Panc1 (cell line): ENCODE measurements around the gene PFAS. TPM values are rescaled to one million over a fixed set of nuclear protein-coding genes. Genes with fewer than 3 reads are reported as not detected.

Experiments
- ATAC-seq: fragments of 200-7000 bp; cut with Tn5 transposase; 2 replicates; pipeline ENCODE4 v1.9.1; 2020; ENCODE audit warnings: mild to moderate bottlenecking, moderate library complexity
- BruUV-seq: library from RNA; stranded (reverse); fragments of 400-500 nt; replicated peaks from 2 replicates; lab custom pipeline; 2021; lab: Mats Ljungman, UMichigan
- CTCF ChIA-PET: fragments of 300-600 bp; sonication (Branson Sonifier 250); formaldehyde crosslinking; loops from one replicate; lab custom pipeline; 2022; ENCODE audit warnings: antibody characterized with exemption; lab: Charles Lee
- POLR2A ChIA-PET: fragments of 300-600 bp; sonication (Branson Sonifier 250); formaldehyde crosslinking; loops from one replicate; lab custom pipeline; 2022; ENCODE audit warnings: antibody characterized with exemption; lab: Charles Lee
- DNase-seq: peaks from one replicate; pipeline ENCODE4 v3.0.0-alpha.2; 2010; ENCODE audit warnings: low read depth, low spot score
- H3K27ac ChIP-seq: 2 replicates; pipeline ENCODE4 v1.5.1; 2011; ENCODE audit warnings: mild to moderate bottlenecking, low read length, inconsistent platforms
- H3K27me3 ChIP-seq: fragments of 200-500 bp; sonication (Bioruptor generic); 2 replicates; pipeline ENCODE4 v1.6.0; 2014; ENCODE audit warnings: low read length, inconsistent platforms; ENCODE audit not compliant: control insufficient read depth, insufficient read depth
- H3K36me3 ChIP-seq: fragments of 200-500 bp; sonication (Bioruptor generic); 2 replicates; pipeline ENCODE4 v1.5.1; 2014; ENCODE audit warnings: inconsistent platforms, mild to moderate bottlenecking, low read length, moderate library complexity; ENCODE audit not compliant: control insufficient read depth, insufficient read depth
- H3K4me1 ChIP-seq: 2 replicates; pipeline ENCODE4 v1.5.1; 2011; ENCODE audit warnings: inconsistent platforms, mild to moderate bottlenecking, low read length, moderate library complexity; ENCODE audit not compliant: control insufficient read depth, insufficient read depth
- H3K4me3 ChIP-seq, 2 experiments: 2 replicates each; pipeline ENCODE4 v1.5.1; 2011 to 2012; ENCODE audit warnings: low read depth in 2 of 2, low read length in 2 of 2, mild to moderate bottlenecking in 2 of 2, inconsistent platforms in 1 of 2, moderate library complexity in 1 of 2
- H3K9me3 ChIP-seq: fragments of 200-500 bp; sonication (Bioruptor generic); 2 replicates; pipeline ENCODE4 v1.5.1; 2014; ENCODE audit warnings: low read depth, mild to moderate bottlenecking, inconsistent platforms, low read length, moderate library complexity; ENCODE audit not compliant: control insufficient read depth, insufficient read depth
- POLR2AphosphoS5 ChIP-seq: IDR thresholded peaks from 2 replicates; pipeline ENCODE4 v1.6.1; 2012; ENCODE audit warnings: mild to moderate bottlenecking, low read depth, low read length, moderate library complexity
- REST ChIP-seq, 2 experiments: IDR thresholded peaks; 2 replicates each; pipeline ENCODE4 v1.6.1; 2011 to 2012; ENCODE audit warnings: low read depth in 2 of 2, control low read depth in 1 of 2, low read length in 1 of 2, mild to moderate bottlenecking in 1 of 2, moderate library complexity in 1 of 2; ENCODE audit not compliant: insufficient read depth in 1 of 2
- SIN3A ChIP-seq: IDR thresholded peaks from 2 replicates; pipeline ENCODE4 v1.6.1; 2012; ENCODE audit warnings: low read depth, mild to moderate bottlenecking, low read length, moderate library complexity, borderline replicate concordance; ENCODE audit not compliant: insufficient read depth
- TCF7L2 ChIP-seq: IDR thresholded peaks from 2 replicates; pipeline ENCODE4 v1.6.1; 2011; ENCODE audit warnings: mild to moderate bottlenecking, low read depth, low read length, inconsistent platforms
- in situ Hi-C: cut with HindIII; loops from 2 replicates; pipeline ENCODE4 v1.10.0; 2016; ENCODE audit warnings: low sequenced_read_pairs, low pct_unique_long_range_greater_than_20kb
- intact Hi-C: fragments of 100-400 bp; cut with micrococcal nuclease; formaldehyde crosslinking; loops from one replicate; pipeline ENCODE4 v1.10.0; 2022; ENCODE audit not compliant: unreplicated experiment
- total RNA-seq: library from RNA; stranded (reverse); gene quantifications from one replicate; pipeline ENCODE4 v1.2.1, GENCODE V29; 2021; ENCODE audit not compliant: unreplicated experiment
- TF ChIP-seq, protein P1 (sequence below): fragments of 450-650 bp; IDR thresholded peaks from 2 replicates; pipeline ENCODE4 v1.5.1; 2017; ENCODE audit warnings: mild to moderate bottlenecking

PFAS gene
- total RNA-seq, 1 experiment from 2014 or later = 73.0 TPM

DNA sequence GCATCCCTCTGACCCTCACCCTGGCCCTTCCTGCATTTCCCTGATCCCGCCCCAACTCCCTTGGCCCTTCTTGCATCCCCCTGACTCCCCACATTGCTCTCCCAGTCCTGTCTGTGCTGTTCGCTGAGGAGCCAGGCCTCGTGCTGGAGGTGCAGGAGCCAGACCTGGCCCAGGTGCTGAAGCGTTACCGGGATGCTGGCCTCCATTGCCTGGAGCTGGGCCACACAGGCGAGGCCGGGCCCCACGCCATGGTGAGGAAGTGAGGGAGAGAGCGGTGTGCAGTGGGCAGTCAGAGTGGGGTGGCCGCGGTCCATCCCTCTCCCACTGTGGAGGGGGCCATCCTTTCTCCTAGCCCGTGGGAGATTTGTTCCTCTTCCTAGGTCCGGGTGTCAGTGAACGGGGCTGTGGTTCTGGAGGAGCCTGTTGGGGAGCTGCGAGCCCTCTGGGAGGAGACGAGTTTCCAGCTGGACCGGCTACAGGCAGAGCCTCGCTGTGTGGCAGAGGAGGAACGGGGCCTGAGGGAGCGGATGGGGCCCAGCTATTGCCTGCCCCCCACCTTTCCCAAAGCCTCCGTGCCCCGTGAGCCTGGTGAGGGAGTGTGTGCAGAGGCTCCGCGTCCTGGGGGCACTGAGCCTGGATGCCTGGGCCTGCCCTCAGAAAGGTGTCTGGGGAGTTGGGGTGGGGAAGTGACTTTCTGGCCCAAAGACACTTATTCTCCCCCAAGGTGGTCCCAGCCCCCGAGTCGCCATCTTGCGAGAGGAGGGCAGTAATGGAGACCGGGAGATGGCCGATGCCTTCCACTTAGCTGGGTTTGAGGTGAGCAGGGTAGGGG is 17.8 kb downstream of the PFAS start:
- Histone ChIP-seq H3K27ac (no peak overlapping the region), H3K4me1 (no peaks in the 10 kb centered on the region), H3K36me3 (peaks cover 6% of the 10 kb centered on the region), H3K4me3 (no peak overlapping the region), H3K27me3 (no peaks in the 10 kb centered on the region), H3K9me3 (no peaks in the 10 kb centered on the region)
- in situ Hi-C loops (no loop called here), intact Hi-C loops (no loop called here)
- CTCF ChIA-PET = no interaction called here
- no TSS peak for BruUV-seq
- no peak for ATAC-seq
- DNase-seq = no peak
- POLR2A ChIA-PET = interaction anchor here (0.6 kb wide), 1 partner anchor 846 kb away, joined by 6 read pairs; no protein-coding TSS in a partner anchor
- TF ChIP-seq, protein P1, sequence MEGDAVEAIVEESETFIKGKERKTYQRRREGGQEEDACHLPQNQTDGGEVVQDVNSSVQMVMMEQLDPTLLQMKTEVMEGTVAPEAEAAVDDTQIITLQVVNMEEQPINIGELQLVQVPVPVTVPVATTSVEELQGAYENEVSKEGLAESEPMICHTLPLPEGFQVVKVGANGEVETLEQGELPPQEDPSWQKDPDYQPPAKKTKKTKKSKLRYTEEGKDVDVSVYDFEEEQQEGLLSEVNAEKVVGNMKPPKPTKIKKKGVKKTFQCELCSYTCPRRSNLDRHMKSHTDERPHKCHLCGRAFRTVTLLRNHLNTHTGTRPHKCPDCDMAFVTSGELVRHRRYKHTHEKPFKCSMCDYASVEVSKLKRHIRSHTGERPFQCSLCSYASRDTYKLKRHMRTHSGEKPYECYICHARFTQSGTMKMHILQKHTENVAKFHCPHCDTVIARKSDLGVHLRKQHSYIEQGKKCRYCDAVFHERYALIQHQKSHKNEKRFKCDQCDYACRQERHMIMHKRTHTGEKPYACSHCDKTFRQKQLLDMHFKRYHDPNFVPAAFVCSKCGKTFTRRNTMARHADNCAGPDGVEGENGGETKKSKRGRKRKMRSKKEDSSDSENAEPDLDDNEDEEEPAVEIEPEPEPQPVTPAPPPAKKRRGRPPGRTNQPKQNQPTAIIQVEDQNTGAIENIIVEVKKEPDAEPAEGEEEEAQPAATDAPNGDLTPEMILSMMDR = no peak
- TF ChIP-seq REST (IDR thresholded peaks at IDR 0.05; ENCODE audit: insufficient read depth in 1 of 2, low read depth in 2 of 2, low read length in 1 of 2) (no peak), TCF7L2 (no peak), POLR2AphosphoS5 (no peak), SIN3A (no peak)

- ChIA-PET CTCF (no interaction called here), POLR2A (interaction anchor here (0.5 to 0.6 kb wide), 2 partner anchors 845 to 924 kb away, joined by 3 to 6 read pairs; no protein-coding TSS in a partner anchor)
- no peak overlapping the region for H3K27ac ChIP-seq
- no TSS peak for BruUV-seq
- ATAC-seq (no peak), DNase-seq (no peak)
- H3K9me3 ChIP-seq = no peaks in the 10 kb centered on the region
- no peak overlapping the region for H3K4me3 ChIP-seq
- intact Hi-C loops (no loop called here), in situ Hi-C loops (no loop called here)
- TF ChIP-seq POLR2AphosphoS5 (no peak), TCF7L2 (no peak), REST (IDR thresholded peaks at IDR 0.05; ENCODE audit: insufficient read depth in 1 of 2, low read depth in 2 of 2, low read length in 1 of 2) (no peak), SIN3A (no peak)
- TF ChIP-seq, protein P1 = no peak
- H3K27me3 ChIP-seq = no peaks in the 10 kb centered on the region
- H3K36me3 ChIP-seq = peaks cover 3% of the 10 kb centered on the region; the same call in 1 of the 2 replicates
- H3K4me1 ChIP-seq = no peaks in the 10 kb centered on the region
These were observed 18.5 kb downstream of the PFAS start for GRCh38 chr17:8267480-8268147.
